Stimulated activated CD8-positive, alpha-beta memory T cell treated with anti-CD3 and anti-CD28 coated beads, Interleukin-15, amount 100 ng/mL, for 4 hours (primary cell): ENCODE measurements around the gene ALDH3A1.
A peak's percentile ranks its signal among the peaks of the same experiment; 100 is the strongest.

Source experiments
- DNase-seq, 2 donors: peaks; one replicate each; pipeline ENCODE4 v3.0.0-alpha.2; 2020; ENCODE audit warnings: low read depth in 2 of 2

ALDH3A1 gene

DNA sequence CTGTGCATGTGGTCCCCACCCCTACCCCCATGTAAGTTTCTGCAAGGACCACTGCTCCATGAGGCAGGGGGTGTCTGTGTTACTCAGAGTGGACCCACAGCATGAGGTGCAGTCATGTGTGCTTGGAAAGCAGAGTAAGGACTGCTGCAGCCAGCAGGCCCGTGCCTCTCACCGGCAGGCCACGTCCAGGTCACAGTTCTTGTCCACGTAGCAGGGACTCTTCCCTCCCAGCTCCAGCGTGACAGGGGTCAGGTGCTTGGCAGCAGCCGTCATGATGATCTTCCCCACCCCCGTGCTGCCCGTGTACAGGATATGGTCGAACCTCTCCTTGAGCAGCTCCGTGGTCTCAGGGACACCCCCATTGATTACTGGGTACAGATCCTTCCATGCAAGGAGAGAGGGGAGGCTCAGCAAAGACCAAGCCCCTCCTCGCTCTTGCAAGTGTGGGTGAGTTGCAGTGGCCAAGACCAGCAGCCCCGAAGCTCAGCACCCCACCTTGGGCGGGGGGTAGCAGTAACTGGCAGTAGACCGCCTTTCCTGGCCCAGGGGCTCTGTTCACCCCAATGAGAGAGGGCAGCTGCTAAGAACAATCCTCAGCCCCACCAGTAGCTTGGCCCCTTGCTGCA, 6.2 kb downstream of the ALDH3A1 start:
- no peak for DNase-seq

DNA sequence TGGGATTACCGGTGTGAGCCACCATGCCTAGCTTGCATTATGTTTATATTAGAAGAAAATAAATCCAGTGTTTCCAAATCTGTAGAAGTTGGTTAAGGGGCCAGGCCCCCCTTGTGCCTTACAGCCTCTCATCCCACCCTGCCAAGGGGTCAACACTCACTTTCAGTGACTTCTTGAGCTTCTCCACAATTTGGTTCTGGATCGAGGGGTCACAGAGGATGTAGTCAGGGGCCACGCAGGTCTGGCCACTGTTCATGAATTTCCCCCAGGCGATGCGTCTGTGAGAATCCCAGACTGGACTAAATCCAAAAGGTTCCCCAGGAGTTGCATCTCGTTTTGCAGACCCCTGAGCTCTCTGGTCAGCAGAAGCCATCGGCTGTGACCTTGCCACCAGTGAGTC, 7.2 kb downstream of the ALDH3A1 start:
- no peak for DNase-seq

DNA sequence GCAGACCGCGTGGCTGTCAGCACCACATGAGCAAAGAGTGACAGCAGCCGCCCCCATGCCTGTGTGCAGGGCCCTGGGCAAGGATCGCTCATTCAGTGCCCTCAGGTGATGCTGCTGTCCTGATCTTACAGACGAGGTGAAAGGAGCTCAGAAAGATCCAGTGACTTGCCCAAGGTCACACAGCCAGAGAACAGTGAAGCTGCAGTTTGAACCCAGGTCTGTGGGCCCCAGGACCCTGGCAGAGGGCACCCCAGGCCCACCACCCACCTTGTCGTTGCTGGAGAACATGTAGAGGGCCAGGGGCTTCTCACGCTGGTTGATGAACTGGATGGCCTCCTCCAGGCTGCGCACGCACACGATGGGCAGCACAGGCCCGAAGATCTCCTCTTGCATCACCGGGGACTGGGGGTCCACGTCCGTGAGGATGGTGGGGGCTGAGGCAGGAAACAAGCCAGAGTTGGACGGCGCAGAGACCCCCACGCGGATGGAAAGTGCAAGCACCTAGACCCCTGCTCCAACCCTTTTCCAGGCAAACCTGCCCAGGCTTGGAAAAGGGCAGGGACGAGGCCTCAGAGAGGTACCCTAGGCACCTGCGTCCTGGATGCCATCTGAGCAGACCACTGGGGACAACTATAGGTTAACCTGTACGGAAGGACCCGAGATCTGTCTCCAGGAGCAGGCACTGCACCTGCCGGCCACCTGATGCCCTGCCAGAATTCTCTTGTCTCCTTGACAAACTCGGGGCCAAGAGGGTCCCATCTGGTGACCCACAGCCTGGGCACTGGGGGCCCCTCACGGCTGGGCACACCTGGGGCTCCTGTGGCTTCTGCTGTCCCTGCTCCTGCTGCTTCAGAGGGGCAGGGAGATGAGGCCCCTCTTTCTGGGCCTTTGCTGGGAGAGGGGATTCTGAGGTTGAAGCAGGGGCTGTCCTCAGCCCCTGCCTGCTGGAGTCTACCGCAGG, 8.6 kb downstream of the ALDH3A1 start:
- no peak for DNase-seq

DNA sequence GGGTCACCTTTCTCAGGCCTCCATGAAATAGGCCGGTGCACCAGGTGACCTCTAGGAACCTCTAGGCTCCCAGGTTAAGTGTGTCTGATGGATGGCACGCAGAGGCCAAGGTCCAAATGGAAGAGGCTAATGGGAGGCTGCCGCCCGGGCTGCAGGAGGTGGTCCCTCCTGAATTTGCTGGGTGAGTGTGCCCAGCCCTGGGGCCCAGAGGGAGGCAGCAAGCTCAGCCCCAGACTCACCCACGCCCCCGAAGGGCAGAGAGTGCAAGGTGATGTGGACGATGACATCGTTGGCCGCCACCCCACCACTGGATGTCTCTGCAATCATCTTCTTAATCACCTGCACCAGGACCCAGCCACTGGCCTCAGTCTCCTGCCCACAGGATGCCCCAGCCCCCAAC, 9.3 kb downstream of the ALDH3A1 start:
- DNase-seq = no peak

DNA sequence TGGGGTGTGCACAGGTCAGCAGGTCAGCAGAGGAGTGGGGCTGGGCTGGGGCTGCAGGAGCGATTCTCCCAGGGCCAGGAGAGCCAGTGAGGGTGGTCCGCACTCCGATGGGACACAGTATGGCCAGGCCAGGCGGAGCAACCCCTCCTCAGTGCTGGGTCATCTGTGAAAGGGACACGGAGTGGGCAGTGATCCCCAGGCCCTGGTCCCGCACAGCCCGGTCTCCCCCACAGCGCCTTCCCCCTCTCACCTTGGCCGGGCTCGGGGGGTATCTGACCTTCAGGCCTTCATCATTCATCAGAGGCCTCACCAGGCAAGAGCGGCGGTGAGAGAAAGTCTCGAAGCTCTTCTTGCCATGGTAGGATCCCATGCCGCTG, 10.0 kb downstream of the ALDH3A1 start:
- DNase-seq = no peak

DNA sequence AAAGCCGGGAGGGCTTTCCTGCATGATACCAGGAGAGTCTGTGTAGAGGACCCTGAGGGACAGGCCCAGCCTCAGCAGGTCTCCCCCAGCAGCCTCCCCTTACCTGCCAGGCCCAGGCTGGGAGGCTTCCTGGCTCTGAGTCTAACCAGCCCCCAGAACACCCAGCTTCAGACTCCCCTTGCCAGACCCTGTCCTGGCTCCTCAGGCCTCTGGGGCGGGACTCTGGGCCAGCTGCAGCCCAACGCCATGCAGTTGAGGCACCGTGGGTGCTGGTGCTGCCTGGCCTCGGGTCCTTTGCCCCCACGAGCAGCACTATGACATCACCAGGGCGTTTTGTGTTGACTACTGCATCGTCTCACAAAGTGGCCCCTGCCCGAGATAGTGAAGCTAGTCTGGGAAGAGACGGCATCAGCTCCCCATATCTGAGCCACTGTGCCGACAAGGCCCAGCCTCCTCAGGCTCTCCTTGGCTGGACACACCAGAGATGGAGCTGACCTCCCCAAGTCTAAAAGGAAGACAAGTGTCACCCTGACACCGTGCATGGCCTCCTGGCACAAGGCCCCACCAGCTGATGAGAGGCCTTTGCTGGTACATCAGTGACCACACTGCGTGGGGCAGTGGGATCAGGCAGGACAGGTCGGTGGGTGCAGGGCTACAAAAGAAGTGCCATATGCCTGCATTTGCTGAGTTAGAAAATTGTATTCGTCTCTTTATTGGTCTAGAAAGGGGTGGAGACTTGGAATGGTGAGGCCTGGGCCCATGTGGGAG, 10.6 kb downstream of the ALDH3A1 start:
- DNase-seq = no peak

DNA sequence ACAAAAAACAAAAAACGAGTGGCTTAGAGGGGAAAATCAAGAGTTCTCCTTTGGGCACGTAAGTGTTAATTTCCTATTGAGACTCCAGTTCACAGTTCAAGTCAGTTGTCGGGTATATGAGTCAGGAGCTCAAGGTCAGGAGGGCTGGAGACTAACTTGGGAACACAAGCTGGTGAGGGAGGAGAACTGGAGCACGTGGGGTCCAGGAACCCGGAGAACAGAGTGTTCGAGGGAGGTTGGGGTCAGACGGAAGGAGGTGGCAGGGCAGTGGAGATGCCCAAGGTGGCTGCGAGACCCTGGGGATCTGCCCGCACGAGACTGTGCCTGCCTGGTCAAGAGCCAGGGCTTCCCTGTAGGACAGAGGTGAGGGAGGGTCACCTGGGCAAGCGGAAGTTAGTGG, 12.0 kb downstream of the ALDH3A1 start:
- DNase-seq = no peak

DNA sequence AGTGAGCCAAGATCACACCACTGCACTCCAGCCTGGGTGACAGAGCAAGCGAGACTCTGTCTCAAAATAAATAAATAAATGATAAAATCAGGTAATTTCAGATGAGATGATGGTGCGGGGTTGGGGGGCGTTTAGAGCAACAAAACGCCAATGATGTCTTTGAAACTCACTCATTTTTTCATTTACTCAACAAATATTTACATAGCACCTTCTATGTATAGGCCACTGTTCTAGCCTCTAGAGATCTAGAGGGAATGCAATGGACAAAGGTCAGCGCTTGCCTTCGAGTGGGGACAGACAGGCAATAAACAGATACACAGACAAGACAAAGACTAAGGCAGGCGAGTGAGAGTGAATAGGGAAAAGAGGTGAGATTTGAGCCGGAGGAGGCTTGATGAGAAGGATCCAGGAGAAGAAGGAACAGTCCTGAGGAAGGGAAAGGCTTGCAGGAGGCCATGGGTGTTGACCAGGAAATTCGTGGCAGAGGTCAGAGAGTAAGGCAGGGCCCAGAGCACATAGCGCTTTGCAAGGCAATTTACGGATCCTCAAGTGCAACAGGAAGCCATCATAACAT, 14.1 kb downstream of the ALDH3A1 start:
- no peak for DNase-seq

DNA sequence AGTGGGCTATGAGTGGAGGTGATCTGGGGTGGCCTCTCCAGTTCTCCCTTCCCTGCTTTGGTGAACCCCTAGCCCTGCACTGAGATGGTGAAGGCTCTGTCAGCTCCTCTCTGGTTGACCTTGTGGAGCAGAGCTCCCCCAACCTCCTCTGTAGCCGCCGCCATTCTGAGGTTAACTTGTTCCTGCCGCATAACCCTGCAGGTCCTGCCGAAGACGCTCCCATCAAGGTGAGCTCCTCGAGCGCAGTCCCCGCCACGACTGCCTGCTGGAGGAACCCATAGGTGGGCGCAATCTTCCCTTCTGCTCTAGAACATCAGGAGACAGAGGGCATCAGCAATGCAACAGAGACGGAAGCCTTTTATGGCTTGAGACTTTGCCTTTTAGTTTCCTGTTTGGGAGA, 16.5 kb downstream of the ALDH3A1 start:
- no peak for DNase-seq

DNA sequence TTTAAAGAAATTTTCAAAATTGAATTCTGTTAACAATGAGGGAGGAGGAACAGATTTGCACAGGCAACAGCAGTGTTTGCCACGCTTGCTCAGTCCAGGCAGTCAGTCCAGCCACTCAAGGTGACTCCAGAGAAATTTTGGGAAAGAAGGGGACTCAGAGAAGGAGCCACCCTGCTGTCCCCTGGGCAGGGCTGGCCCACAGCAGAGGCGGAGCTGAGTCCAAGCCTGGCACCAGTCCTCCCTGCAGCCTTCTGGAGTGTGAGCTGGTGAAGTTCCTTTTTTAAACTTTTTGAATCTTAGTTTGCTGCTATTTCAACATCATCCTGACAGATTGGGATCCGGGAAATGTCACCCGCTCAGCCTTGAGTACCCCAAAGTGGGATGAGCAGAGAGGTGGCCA, 17.3 kb downstream of the ALDH3A1 start:
- DNase-seq = no peak

DNA sequence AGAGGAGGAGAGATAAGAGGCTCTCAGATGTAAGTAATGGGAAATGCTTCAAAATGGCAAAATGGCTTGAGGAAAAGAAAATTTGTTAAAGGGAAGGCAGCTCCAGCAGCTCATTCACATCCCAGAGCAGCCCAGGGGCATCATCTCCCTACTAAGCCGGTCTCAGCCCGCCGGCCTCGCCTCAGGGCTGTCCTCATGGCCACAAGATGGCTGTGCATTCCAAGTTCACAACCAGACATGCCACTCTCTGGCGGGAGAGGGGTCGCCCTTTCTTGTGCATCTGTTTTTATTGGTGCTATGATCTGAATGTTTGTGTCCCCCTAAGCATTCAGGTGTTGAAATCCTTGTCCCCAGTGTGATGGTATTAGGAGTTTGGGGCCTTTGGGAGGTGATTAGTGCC, 18.2 kb downstream of the ALDH3A1 start:
- DNase-seq = no peak

DNA sequence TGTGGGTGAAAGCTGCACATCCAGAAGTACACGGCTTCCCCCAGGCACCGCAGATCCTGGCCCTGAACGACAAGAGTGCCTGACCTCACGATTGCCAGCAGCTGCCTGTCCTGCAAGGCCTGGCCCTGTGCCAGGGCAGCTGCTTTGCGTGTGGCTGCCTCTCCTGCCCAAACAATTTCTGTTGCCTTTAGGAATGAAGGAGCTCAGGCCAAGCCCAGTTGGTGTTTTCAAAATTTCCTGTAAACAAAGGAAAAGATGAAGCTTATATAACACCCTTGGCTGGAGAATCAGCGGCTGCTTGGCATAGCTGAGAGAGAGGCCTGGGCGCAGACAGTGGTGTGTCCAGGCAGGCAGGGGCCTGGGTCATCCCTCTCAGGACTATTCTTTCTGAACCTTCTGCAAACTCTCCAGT, 20.0 kb downstream of the ALDH3A1 start:
- no peak for DNase-seq

DNA sequence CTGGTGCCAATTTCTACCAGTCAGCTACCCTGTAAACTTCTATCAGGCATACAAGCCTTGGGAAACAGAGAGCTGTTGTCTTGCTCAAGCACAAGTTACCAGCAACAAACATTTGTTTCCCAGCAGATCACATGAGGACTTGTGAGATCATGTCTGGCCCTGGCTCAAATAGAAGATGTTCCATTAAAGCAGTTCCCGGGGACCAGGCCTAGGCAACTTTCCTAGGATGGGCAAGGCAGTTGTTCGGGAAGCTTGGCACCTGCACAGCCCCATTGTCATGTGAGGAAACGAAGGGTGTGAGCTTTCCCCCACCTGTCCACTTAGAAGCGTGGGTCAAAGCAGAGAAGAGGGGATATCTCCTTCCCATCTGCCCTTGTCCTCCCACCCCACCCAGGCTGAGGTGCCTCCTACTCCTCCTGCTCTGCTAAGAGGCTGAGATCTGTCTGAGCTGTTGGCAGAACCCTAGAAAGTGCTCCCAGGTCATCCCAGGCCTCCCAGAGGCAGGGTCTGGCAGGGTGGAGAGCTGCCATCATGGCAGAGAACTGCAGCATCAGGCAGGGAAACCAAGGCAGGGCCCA, 20.5 kb downstream of the ALDH3A1 start:
- no peak for DNase-seq

DNA sequence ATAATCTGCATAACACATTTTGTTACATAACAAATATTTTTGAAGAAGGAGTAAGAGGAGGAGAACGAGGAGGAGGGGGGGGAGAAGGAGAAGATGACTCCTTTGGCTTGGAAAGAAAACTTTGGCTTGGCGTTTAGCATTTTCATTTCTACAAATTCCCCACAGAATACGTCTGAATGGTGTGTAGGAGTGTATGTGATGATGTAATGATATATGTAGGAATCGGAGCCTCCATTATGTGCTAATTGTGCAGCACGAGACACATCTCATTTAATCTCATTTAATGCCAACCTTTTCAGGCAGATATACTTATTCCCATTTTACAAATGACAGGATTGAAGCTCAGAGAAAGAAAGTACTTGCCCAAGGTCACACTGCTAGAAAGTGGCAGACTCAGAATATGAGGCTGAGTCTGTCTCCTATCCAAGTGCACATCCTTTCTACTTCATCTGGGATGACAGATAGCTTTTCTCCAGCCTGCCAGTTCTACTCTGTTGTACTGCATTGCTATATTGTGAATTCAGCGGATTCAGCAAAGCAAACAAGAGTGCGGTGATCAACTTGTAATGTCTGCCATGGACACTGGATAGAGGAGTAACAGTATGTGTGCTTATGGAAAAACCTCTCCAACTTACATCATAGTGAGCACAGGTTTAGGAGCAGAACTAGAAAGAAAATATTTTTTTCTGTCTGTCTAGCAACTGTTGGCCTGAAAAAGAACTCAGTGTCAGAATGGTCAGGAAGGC, 21.3 kb downstream of the ALDH3A1 start:
- DNase-seq = no peak

DNA sequence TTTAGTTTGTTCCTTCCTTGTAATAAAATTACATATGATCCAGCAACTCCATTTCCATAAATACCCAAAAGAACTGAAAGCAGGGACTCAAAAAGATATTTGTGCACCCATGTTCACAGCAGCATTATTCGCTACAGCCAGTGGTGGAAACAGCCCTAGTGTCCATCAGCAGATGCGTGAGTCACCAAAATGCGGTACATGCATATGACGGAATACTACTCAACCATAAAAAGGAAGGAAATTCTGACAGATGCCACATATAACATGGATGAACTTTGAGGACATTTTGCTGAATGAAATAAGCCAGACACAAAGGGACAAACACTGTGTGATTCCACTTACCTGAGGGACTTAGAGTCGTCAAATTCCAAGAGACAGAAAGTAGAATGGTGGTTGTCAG, 22.6 kb downstream of the ALDH3A1 start:
- no peak for DNase-seq

DNA sequence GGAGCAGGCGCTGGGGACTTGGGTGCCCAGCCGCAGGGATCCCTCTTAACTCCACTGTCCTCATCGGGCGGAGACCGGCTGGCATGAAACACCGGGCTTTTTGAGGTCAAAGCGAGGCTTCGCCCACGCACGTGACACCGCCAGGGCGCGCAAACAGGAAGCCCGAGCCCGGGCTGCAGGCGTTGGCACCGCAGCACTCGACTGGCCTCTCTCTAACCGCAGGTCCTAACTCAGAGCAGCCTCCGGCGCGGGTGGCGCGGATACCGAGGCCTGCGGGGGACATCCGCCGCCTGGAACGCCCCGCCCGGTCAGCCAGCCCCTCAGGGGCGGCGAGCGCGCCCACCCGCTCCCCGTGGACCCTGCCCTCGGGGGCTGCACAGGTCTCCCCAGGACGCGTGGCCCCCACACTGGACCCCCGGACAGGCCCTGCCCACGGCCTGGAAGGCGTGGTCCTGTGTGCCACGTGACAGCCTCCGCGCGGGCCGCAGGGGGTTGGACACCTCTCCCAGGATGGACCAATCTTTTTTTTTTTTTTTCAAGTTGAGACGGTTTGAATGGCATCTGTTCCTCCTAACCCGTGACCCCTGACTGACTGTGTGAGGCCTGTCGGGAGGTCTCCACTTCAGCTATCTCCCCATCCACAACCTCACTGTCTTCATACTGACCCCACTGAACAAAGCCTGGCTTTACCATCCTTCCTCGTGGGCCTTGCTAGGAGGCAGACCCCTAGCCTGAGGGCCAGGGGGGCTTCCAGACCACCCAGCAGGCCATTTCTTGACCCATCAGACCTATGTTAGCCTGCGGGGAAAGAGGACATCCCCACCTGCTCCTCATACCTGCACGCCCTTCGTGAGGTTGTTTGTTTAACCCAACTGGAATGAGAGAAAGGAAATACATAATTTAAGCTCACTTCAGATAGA, 23.3 kb downstream of the ALDH3A1 start:
- peak; percentile 8 to 32 for DNase-seq

DNA sequence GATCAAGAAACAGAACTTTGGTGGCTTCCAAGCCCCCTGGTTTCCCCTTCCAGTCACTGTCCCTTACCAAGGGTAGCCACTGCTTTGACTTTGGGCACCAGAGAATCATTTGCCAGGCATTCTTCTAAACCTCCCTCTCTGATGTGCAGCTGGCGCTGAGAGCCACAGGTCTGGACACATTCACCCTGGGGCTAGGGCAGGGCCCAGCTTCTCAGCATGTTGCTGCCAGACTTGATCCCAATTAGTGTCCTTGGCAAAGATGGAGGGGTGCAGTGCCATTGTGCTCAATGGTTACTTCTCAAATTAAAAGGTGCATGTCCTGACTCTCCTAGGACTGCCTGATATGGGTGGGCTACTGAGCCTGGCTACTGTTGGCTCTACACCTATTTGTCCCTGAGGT, 24.1 kb downstream of the ALDH3A1 start:
- no peak for DNase-seq

DNA sequence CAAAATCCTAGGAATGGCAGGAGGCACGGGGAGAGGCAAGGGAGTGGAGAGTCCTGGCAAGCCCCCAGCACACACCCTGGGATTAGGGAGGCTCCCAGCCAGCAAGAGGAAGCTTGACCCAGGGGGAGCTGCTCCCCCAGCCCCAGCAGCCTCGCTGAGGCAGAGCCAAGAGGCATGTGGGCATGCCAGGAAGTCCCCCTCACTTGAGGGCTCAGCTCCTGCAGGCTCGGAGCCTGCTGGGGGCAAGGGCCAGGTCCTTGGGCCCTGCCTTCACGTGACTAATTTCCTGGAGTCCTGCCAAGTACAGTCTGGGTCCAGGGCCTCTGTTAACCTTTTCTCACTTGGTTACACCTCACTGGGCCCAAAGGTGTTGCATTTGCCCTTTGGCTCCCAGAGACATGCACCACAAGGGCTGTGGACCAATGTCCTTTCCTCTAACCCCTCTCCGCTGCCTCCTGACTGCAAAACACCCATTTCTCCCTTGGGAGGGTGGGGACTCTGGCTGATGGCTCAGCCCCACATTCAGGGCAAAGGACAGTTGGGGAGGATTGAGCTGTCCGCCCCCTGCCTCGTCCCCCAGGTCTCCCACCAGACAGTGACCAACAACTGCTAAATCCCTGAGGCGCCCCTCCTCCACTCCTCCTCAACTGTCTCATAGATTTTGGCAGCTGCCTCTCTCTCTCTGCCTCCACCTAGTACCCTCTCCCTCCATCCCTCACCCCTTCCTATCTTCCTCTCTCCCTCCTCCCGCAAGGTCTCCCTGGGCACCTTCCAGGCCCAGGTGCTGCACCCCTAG, 27.3 kb downstream of the ALDH3A1 start:
- no peak for DNase-seq

DNA sequence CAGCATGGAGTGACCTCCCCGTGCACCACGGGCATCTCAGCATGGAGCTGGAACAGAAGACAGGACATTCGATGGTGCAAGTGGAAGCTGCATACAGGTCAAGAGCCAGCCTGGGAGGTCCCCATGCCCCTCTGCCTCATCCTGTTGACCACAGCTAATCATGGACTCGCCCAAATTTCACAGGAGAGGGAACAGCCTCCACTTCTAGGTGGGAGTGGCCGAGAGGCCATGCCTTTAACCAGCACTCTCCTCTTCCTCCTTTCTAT, 28.0 kb downstream of the ALDH3A1 start:
- no peak for DNase-seq
